ENCODE data around the gene PALMD.

The PALMD gene

GRCh38 chr1:99700020-99700419 is 54.1 kb downstream of the PALMD start:
- no peak for DNase-seq (ENCODE audit: low read depth)

- no peak for DNase-seq (ENCODE audit: low read depth)
Observed at GRCh38 chr1:99702221-99702620, 56.3 kb downstream of the PALMD start.

- no peak for DNase-seq (ENCODE audit: low read depth)
Observed at GRCh38 chr1:99704356-99704816, 58.5 kb downstream of the PALMD start.

GRCh38 chr1:99705385-99705784 is 59.5 kb downstream of the PALMD start:
- no peak for DNase-seq (ENCODE audit: low read depth)

GRCh38 chr1:99707535-99708142 is 61.7 kb downstream of the PALMD start:
- peak; percentile 30 for DNase-seq (ENCODE audit: low read depth)

- no peak for DNase-seq (ENCODE audit: low read depth)
Observed at GRCh38 chr1:99710994-99711393, 65.1 kb downstream of the PALMD start.

GRCh38 chr1:99713006-99713405 is 67.1 kb downstream of the PALMD start:
- DNase-seq (ENCODE audit: low read depth), result no peak

- no peak for DNase-seq (ENCODE audit: low read depth)
Observed at GRCh38 chr1:99717005-99717404, 71.1 kb downstream of the PALMD start.

- no peak for DNase-seq (ENCODE audit: low read depth)
Observed at GRCh38 chr1:99723251-99723650, 77.3 kb downstream of the PALMD start.

- no peak for DNase-seq (ENCODE audit: low read depth)
Observed at GRCh38 chr1:99725996-99726395, 80.1 kb downstream of the PALMD start.

GRCh38 chr1:99726407-99726806 is 80.5 kb downstream of the PALMD start:
- no peak for DNase-seq (ENCODE audit: low read depth)

- DNase-seq (ENCODE audit: low read depth), result no peak
Observed at GRCh38 chr1:99726818-99727217, 80.9 kb downstream of the PALMD start.

GRCh38 chr1:99727575-99728185 is 81.8 kb downstream of the PALMD start:
- peak; percentile 20 for DNase-seq (ENCODE audit: low read depth)

- DNase-seq (ENCODE audit: low read depth), result no peak
Observed at GRCh38 chr1:99728494-99729235, 82.8 kb downstream of the PALMD start.

GRCh38 chr1:99731384-99731783 is 85.5 kb downstream of the PALMD start:
- no peak for DNase-seq (ENCODE audit: low read depth)

- DNase-seq (ENCODE audit: low read depth), result no peak
Observed at GRCh38 chr1:99735852-99736251, 89.9 kb downstream of the PALMD start.

- peak; percentile 37 for DNase-seq (ENCODE audit: low read depth)
Observed at GRCh38 chr1:99737016-99737415, 91.1 kb downstream of the PALMD start.

- no peak for DNase-seq (ENCODE audit: low read depth)
Observed at GRCh38 chr1:99738858-99739465, 93.0 kb downstream of the PALMD start.

GRCh38 chr1:99740141-99740540 is 94.2 kb downstream of the PALMD start:
- DNase-seq (ENCODE audit: low read depth), result no peak

Data from GM04504 (cell line).